GM18499 (cell line): ENCODE measurements around the gene ZHX3.
"Not testable (repeated sequence)": the region's sequence is repeated elsewhere in the genome, so short reads cannot be mapped to it uniquely, and the experiment has no call there.

Experiments used
- ATAC-seq: cut with Tn5 transposase; IDR thresholded peaks from one replicate; pipeline ENCODE4 v1.9.1; 2021; ENCODE audit warnings: moderate number of reproducible peaks; ENCODE audit not compliant: insufficient read depth, unreplicated experiment

Gene ZHX3

GRCh38 chr20:41334443-41335421, 17.2 kb upstream of the ZHX3 start:
- ATAC-seq = no peak

GRCh38 chr20:41334036-41334435, 16.5 kb upstream of the ZHX3 start:
- no peak for ATAC-seq

- ATAC-seq = no peak
Measured at GRCh38 chr20:41331731-41332130, 14.2 kb upstream of the ZHX3 start.

GRCh38 chr20:41330941-41331340, 13.4 kb upstream of the ZHX3 start:
- no peak for ATAC-seq

- no peak for ATAC-seq
Measured at GRCh38 chr20:41330343-41330720, 12.8 kb upstream of the ZHX3 start.

GRCh38 chr20:41329435-41330342, 12.2 kb upstream of the ZHX3 start:
- no peak for ATAC-seq

GRCh38 chr20:41327178-41327577, 9.6 kb upstream of the ZHX3 start:
- ATAC-seq = no peak

GRCh38 chr20:41320976-41321375, 3.4 kb upstream of the ZHX3 start:
- no peak for ATAC-seq

GRCh38 chr20:41320441-41320840, 2.9 kb upstream of the ZHX3 start:
- no peak for ATAC-seq

GRCh38 chr20:41318271-41318649, 729 bp upstream of the ZHX3 start:
- no peak for ATAC-seq

GRCh38 chr20:41316602-41317545, 657 bp downstream of the ZHX3 start:
- peak; percentile 40 for ATAC-seq

GRCh38 chr20:41316051-41316450, 1.5 kb downstream of the ZHX3 start:
- no peak for ATAC-seq

GRCh38 chr20:41314386-41314785, 3.1 kb downstream of the ZHX3 start:
- ATAC-seq = no peak

GRCh38 chr20:41312009-41312408, 5.5 kb downstream of the ZHX3 start:
- not testable (repeated sequence) for ATAC-seq

- no peak for ATAC-seq
Measured at GRCh38 chr20:41309817-41310216, 7.7 kb downstream of the ZHX3 start.

GRCh38 chr20:41308726-41309413, 8.7 kb downstream of the ZHX3 start:
- ATAC-seq = no peak

- no peak for ATAC-seq
Measured at GRCh38 chr20:41308290-41308711, 9.2 kb downstream of the ZHX3 start.

GRCh38 chr20:41307021-41307420, 10.5 kb downstream of the ZHX3 start:
- ATAC-seq = no peak

GRCh38 chr20:41306061-41306727, 11.3 kb downstream of the ZHX3 start:
- ATAC-seq = peak; percentile 84
